CD4-positive, alpha-beta T cell (primary cell): ENCODE results near the gene DYNC2LI1. TPM values are rescaled to one million over a fixed set of nuclear protein-coding genes. Genes with fewer than 3 reads are reported as not detected.

Experiments
- ATAC-seq: fragments of 200-7000 bp; cut with Tn5 transposase; one replicate; pipeline ENCODE4 v1.10.0; 2022; ENCODE audit warnings: mild to moderate bottlenecking; ENCODE audit not compliant: poor library complexity
- CTCF ChIA-PET: fragments of 350-600 bp; sonication (Branson Sonifier 250); formaldehyde crosslinking; loops from one replicate; lab custom pipeline; 2021; ENCODE audit warnings: antibody characterized with exemption, inconsistent platforms; lab: Charles Lee
- POLR2A ChIA-PET: fragments of 350-600 bp; sonication (Branson Sonifier 250); formaldehyde crosslinking; loops from one replicate; lab custom pipeline; 2021; ENCODE audit warnings: antibody characterized with exemption, inconsistent platforms; lab: Charles Lee
- DNase-seq, 14 experiments: peaks; one replicate each; pipeline ENCODE4 v3.0.0-alpha.2; 2013 to 2020; ENCODE audit warnings: mixed read lengths in 2 of 14
- H3K27ac ChIP-seq, 2 donors: one replicate each; pipeline versions ENCODE4 v1.5.1 to v1.7.0; 2013; ENCODE audit warnings: low read length in 2 of 2, low read depth in 1 of 2, mild to moderate bottlenecking in 1 of 2
- H3K27me3 ChIP-seq, 2 experiments: 1 replicate in 1 of 2; 2 replicates in 1 of 2; pipeline versions ENCODE4 v1.6.1 to v1.7.0; 2013; ENCODE audit warnings: low read length in 2 of 2, control low read depth in 1 of 2, mild to moderate bottlenecking in 1 of 2, moderate library complexity in 1 of 2; ENCODE audit not compliant: insufficient read depth in 2 of 2, control insufficient read depth in 1 of 2
- H3K36me3 ChIP-seq: one replicate; pipeline ENCODE4 v1.6.1; 2013; ENCODE audit warnings: low read length, control low read depth; ENCODE audit not compliant: insufficient read depth
- H3K4me1 ChIP-seq: one replicate; pipeline ENCODE4 v1.6.1; 2013; ENCODE audit warnings: low read length, control low read depth; ENCODE audit not compliant: insufficient read depth
- H3K4me3 ChIP-seq: one replicate; pipeline ENCODE4 v1.5.1; 2013; ENCODE audit warnings: mild to moderate bottlenecking, low read length, moderate library complexity
- H3K9me3 ChIP-seq, 2 experiments: 1 replicate in 1 of 2; 2 replicates in 1 of 2; pipeline versions ENCODE4 v1.6.1 to v1.7.0; 2013; ENCODE audit warnings: low read length in 2 of 2, mild to moderate bottlenecking in 2 of 2, control low read depth in 1 of 2, moderate library complexity in 1 of 2; ENCODE audit not compliant: control insufficient read depth in 1 of 2, insufficient read depth in 1 of 2
- H3K27ac Mint-ChIP-seq: one replicate; pipeline ENCODE4 v1.8.0; 2020; ENCODE audit warnings: mixed read lengths
- H3K27me3 Mint-ChIP-seq: one replicate; pipeline ENCODE4 v1.8.0; 2021; ENCODE audit warnings: mixed read lengths
- H3K36me3 Mint-ChIP-seq: one replicate; pipeline ENCODE4 v1.8.0; 2021; ENCODE audit warnings: low read depth, mixed read lengths
- H3K4me1 Mint-ChIP-seq: one replicate; pipeline ENCODE4 v1.8.0; 2021; ENCODE audit warnings: low read depth, mixed read lengths
- H3K4me3 Mint-ChIP-seq: one replicate; pipeline ENCODE4 v1.8.0; 2020; ENCODE audit warnings: mild to moderate bottlenecking, mixed read lengths
- H3K9me3 Mint-ChIP-seq: one replicate; pipeline ENCODE4 v1.8.0; 2020; ENCODE audit warnings: mixed read lengths
- intact Hi-C, 2 experiments: fragments of 100-400 bp; cut with DNase I in 1 of 2; cut with micrococcal nuclease in 1 of 2; formaldehyde crosslinking; loops; one replicate each; pipeline versions ENCODE4 v1.15.1 to v1.9.0; 2023 to 2025; cut with DNase I, micrococcal nuclease
- total RNA-seq, 174 experiments: library from RNA in 2 of 174; stranded (reverse) in 2 of 174; gene quantifications; one replicate each; pipeline ENCODE4 v1.2.3 and lab custom pipeline; 2021 to 2026
- TF ChIP-seq, protein P1 (sequence below): fragments of 200-600 bp; IDR thresholded peaks from one replicate; pipeline ENCODE4 v1.8.0; 2022; ENCODE audit warnings: antibody characterized with exemption, mild to moderate bottlenecking

Gene DYNC2LI1
- total RNA-seq, 2 experiments from 2014 or later, result 2.1 to 2.2 TPM

DNA sequence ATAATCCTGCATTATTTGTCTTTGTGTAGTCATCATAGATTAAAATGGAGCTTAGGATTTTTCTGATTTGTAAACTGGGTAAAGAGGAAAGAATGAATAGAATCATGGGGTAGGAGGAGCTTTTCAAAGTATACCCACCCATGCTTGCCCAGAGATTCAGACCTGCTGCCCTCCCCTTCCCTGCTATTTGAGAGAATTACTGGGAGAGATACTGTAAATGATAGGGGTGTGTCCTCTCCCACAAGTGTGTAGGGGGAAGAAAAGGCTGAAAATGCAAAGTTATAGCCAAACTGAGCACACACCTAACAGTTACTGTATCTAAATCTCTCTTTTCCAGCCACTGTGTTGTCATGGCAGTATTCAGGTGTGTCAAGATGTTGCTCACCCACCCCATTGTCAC, 21.5 kb upstream of the DYNC2LI1 start:
- no peak for ATAC-seq
- H3K4me3 Mint-ChIP-seq, result no peak overlapping the region
- no peak overlapping the region for H3K27ac ChIP-seq
- TF ChIP-seq, protein P1, sequence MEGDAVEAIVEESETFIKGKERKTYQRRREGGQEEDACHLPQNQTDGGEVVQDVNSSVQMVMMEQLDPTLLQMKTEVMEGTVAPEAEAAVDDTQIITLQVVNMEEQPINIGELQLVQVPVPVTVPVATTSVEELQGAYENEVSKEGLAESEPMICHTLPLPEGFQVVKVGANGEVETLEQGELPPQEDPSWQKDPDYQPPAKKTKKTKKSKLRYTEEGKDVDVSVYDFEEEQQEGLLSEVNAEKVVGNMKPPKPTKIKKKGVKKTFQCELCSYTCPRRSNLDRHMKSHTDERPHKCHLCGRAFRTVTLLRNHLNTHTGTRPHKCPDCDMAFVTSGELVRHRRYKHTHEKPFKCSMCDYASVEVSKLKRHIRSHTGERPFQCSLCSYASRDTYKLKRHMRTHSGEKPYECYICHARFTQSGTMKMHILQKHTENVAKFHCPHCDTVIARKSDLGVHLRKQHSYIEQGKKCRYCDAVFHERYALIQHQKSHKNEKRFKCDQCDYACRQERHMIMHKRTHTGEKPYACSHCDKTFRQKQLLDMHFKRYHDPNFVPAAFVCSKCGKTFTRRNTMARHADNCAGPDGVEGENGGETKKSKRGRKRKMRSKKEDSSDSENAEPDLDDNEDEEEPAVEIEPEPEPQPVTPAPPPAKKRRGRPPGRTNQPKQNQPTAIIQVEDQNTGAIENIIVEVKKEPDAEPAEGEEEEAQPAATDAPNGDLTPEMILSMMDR, result no peak
- H3K9me3 ChIP-seq, result no peaks in the 10 kb centered on the region
- ChIA-PET POLR2A (no interaction called here), CTCF (no interaction called here)
- H3K4me1 Mint-ChIP-seq, result no peaks in the 10 kb centered on the region
- no peaks in the 10 kb centered on the region for H3K27me3 ChIP-seq
- H3K27ac Mint-ChIP-seq, result no peak overlapping the region
- H3K9me3 Mint-ChIP-seq, result no peaks in the 10 kb centered on the region
- H3K4me3 ChIP-seq, result no peak overlapping the region
- no peaks in the 10 kb centered on the region for H3K36me3 Mint-ChIP-seq
- peaks cover 5% of the 10 kb centered on the region for H3K27me3 Mint-ChIP-seq
- H3K4me1 ChIP-seq, result no peaks in the 10 kb centered on the region
- H3K36me3 ChIP-seq, result no peaks in the 10 kb centered on the region
- intact Hi-C loops, result no loop called here
- no peak for DNase-seq

DNA sequence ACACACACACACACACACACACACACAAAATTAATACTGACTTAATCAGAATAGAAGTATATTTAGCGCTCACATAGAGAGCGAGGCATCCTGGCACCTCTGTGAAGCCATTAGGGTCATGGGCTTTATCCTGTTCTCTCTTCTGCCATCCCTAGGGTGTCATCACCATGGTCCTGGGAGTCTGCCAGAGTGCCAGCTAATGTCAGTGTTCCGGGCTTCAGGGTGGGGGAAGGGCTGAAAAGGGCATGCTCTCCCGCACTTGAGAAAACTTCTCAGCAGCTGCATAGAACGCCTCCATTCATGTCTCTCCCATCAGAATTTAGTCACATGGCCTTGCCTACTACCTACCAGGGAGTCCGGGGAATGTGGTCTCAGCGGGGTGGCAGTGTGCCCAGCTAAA, 19.7 kb upstream of the DYNC2LI1 start:
- ATAC-seq (no peak), DNase-seq (no peak)
- ChIA-PET POLR2A (no interaction called here), CTCF (no interaction called here)
- intact Hi-C loops, result no loop called here
- peaks cover 5% of the 10 kb centered on the region for H3K27me3 Mint-ChIP-seq
- Histone ChIP-seq H3K27me3 (no peaks in the 10 kb centered on the region), H3K9me3 (no peaks in the 10 kb centered on the region), H3K4me1 (no peaks in the 10 kb centered on the region), H3K27ac (no peak overlapping the region), H3K36me3 (no peaks in the 10 kb centered on the region), H3K4me3 (no peak overlapping the region)
- no peaks in the 10 kb centered on the region for H3K9me3 Mint-ChIP-seq
- H3K4me3 Mint-ChIP-seq, result no peak overlapping the region
- H3K27ac Mint-ChIP-seq, result no peak overlapping the region
- no peaks in the 10 kb centered on the region for H3K36me3 Mint-ChIP-seq
- TF ChIP-seq, protein P1, result no peak
- no peaks in the 10 kb centered on the region for H3K4me1 Mint-ChIP-seq

GRCh38 chr2:43758739-43759138, 15.1 kb upstream of the DYNC2LI1 start:
- Histone ChIP-seq H3K4me3 (no peak overlapping the region), H3K27me3 (no peaks in the 10 kb centered on the region), H3K9me3 (no peaks in the 10 kb centered on the region), H3K4me1 (no peaks in the 10 kb centered on the region), H3K27ac (no peak overlapping the region), H3K36me3 (no peaks in the 10 kb centered on the region)
- no peak overlapping the region for H3K27ac Mint-ChIP-seq
- ChIA-PET POLR2A (no interaction called here), CTCF (no interaction called here)
- no peaks in the 10 kb centered on the region for H3K9me3 Mint-ChIP-seq
- no peaks in the 10 kb centered on the region for H3K4me1 Mint-ChIP-seq
- H3K4me3 Mint-ChIP-seq, result no peak overlapping the region
- ATAC-seq, result no peak
- intact Hi-C loops, result no loop called here
- no peak for DNase-seq
- H3K27me3 Mint-ChIP-seq, result peaks cover 5% of the 10 kb centered on the region
- H3K36me3 Mint-ChIP-seq, result no peaks in the 10 kb centered on the region
- TF ChIP-seq, protein P1, result no peak
